K562 (cell line): ENCODE data around the gene TENM3.

Experiments
- KDM1A ChIP-seq, 2 experiments: fragments of 450-650 bp; IDR thresholded peaks; 2 replicates each; pipeline ENCODE4 v1.6.1; 2016; ENCODE audit warnings: mild to moderate bottlenecking in 2 of 2
- NCOR1 ChIP-seq: fragments of 450-650 bp; IDR thresholded peaks from 2 replicates; pipeline ENCODE4 v1.6.1; 2016; ENCODE audit warnings: mild to moderate bottlenecking, moderate library complexity
- POLR2A ChIP-seq: fragments of 450-650 bp; conservative IDR thresholded peaks from 2 replicates; pipeline ENCODE4 v1.6.1; 2016
- POLR2B ChIP-seq: fragments of 450-650 bp; IDR thresholded peaks from 2 replicates; pipeline ENCODE4 v1.6.1; 2018; ENCODE audit warnings: low read depth; ENCODE audit not compliant: partially characterized antibody
- SMARCC2 ChIP-seq: fragments of 450-650 bp; IDR thresholded peaks from 2 replicates; pipeline ENCODE4 v1.6.1; 2017; ENCODE audit warnings: antibody characterized with exemption, moderate library complexity, mild to moderate bottlenecking, low read depth
- ZBTB17 ChIP-seq: fragments of 450-650 bp; formaldehyde crosslinking; IDR thresholded peaks from 2 replicates; pipeline ENCODE4 v1.4.0; 2020; ENCODE audit warnings: mild to moderate bottlenecking
- TF ChIP-seq, protein P1 (sequence below): fragments of 450-650 bp; IDR thresholded peaks from 2 replicates; pipeline ENCODE4 v1.6.1; 2016; ENCODE audit warnings: borderline replicate concordance
- TF ChIP-seq, protein P2 (sequence below), 2 experiments: fragments of 450-650 bp in 1 of 2; sonication (generic) in 1 of 2; formaldehyde crosslinking; conservative IDR thresholded peaks; 2 replicates each; pipeline versions ENCODE4 v1.4.0 to v1.8.1; 2020 to 2022; ENCODE audit warnings: mild to moderate bottlenecking in 1 of 2, missing genetic modification reagents in 1 of 2
- TF ChIP-seq, protein P3 (sequence below), 2 experiments: fragments of 450-650 bp; IDR thresholded peaks; 2 replicates each; pipeline ENCODE4 v1.6.1; 2016
- TF ChIP-seq, protein P4 (sequence below): sonication (generic); formaldehyde crosslinking; IDR thresholded peaks from 2 replicates; pipeline ENCODE4 v1.8.1; 2023; ENCODE audit warnings: mild to moderate bottlenecking, missing genetic modification reagents

DNA sequence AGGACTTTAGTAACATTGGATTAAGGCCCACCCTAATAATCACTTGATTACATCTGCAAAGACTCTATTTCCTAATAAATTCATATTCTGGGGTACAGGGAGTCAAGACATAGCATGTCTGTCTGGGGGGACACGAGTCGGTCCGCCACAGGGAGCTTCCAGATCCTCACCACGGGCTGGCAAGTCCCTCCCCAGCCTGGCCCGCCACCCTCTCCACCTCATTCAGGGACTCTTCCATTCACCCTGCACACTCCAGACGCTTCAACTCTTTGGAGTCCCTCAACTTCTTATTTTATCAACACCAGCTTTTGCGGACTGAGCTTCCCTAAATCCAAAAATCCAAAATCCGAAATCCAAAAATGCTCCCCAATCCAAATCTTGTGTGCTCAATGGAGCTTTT lies 602.8 kb downstream of the TENM3 start:
- no peak for TF ChIP-seq ZBTB17
- no peak for TF ChIP-seq NCOR1
- TF ChIP-seq, protein P1, sequence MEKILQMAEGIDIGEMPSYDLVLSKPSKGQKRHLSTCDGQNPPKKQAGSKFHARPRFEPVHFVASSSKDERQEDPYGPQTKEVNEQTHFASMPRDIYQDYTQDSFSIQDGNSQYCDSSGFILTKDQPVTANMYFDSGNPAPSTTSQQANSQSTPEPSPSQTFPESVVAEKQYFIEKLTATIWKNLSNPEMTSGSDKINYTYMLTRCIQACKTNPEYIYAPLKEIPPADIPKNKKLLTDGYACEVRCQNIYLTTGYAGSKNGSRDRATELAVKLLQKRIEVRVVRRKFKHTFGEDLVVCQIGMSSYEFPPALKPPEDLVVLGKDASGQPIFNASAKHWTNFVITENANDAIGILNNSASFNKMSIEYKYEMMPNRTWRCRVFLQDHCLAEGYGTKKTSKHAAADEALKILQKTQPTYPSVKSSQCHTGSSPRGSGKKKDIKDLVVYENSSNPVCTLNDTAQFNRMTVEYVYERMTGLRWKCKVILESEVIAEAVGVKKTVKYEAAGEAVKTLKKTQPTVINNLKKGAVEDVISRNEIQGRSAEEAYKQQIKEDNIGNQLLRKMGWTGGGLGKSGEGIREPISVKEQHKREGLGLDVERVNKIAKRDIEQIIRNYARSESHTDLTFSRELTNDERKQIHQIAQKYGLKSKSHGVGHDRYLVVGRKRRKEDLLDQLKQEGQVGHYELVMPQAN = no peak
- TF ChIP-seq, protein P2, sequence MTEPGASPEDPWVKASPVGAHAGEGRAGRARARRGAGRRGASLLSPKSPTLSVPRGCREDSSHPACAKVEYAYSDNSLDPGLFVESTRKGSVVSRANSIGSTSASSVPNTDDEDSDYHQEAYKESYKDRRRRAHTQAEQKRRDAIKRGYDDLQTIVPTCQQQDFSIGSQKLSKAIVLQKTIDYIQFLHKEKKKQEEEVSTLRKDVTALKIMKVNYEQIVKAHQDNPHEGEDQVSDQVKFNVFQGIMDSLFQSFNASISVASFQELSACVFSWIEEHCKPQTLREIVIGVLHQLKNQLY (CRISPR knock-in tag; conservative IDR thresholded peaks at IDR 0.05) = no peak
- TF ChIP-seq SMARCC2 = no peak
- TF ChIP-seq KDM1A (IDR thresholded peaks at IDR 0.05) = no peak
- TF ChIP-seq, protein P3, sequence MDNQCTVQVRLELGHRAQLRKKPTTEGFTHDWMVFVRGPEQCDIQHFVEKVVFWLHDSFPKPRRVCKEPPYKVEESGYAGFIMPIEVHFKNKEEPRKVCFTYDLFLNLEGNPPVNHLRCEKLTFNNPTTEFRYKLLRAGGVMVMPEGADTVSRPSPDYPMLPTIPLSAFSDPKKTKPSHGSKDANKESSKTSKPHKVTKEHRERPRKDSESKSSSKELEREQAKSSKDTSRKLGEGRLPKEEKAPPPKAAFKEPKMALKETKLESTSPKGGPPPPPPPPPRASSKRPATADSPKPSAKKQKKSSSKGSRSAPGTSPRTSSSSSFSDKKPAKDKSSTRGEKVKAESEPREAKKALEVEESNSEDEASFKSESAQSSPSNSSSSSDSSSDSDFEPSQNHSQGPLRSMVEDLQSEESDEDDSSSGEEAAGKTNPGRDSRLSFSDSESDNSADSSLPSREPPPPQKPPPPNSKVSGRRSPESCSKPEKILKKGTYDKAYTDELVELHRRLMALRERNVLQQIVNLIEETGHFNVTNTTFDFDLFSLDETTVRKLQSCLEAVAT (IDR thresholded peaks at IDR 0.05) = no peak
- TF ChIP-seq, protein P4, sequence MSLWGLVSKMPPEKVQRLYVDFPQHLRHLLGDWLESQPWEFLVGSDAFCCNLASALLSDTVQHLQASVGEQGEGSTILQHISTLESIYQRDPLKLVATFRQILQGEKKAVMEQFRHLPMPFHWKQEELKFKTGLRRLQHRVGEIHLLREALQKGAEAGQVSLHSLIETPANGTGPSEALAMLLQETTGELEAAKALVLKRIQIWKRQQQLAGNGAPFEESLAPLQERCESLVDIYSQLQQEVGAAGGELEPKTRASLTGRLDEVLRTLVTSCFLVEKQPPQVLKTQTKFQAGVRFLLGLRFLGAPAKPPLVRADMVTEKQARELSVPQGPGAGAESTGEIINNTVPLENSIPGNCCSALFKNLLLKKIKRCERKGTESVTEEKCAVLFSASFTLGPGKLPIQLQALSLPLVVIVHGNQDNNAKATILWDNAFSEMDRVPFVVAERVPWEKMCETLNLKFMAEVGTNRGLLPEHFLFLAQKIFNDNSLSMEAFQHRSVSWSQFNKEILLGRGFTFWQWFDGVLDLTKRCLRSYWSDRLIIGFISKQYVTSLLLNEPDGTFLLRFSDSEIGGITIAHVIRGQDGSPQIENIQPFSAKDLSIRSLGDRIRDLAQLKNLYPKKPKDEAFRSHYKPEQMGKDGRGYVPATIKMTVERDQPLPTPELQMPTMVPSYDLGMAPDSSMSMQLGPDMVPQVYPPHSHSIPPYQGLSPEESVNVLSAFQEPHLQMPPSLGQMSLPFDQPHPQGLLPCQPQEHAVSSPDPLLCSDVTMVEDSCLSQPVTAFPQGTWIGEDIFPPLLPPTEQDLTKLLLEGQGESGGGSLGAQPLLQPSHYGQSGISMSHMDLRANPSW = no peak
- no peak for TF ChIP-seq POLR2A
- no peak for TF ChIP-seq POLR2B
